Suprapubic skin (tissue), 4 donors: ENCODE results near the gene HID1.
A peak's percentile ranks its signal among the peaks of the same experiment; 100 is the strongest.

Source experiments
- CTCF ChIP-seq, 2 donors: fragments of 200-600 bp in 1 of 2; fragments of 450-650 bp in 1 of 2; sonication (generic) in 1 of 2; IDR thresholded peaks; one replicate each; pipeline ENCODE4 v1.5.1; 2016 to 2019; ENCODE audit warnings: antibody characterized with exemption in 2 of 2, mild to moderate bottlenecking in 1 of 2, moderate library complexity in 1 of 2
- POLR2A ChIP-seq, 2 donors: fragments of 450-650 bp; IDR thresholded peaks; one replicate each; pipeline ENCODE4 v1.6.1; 2017; ENCODE audit warnings: antibody characterized with exemption in 2 of 2, mild to moderate bottlenecking in 2 of 2, moderate library complexity in 2 of 2
- POLR2AphosphoS5 ChIP-seq, 3 donors: sonication (generic); formaldehyde crosslinking; IDR thresholded peaks; one replicate each; pipeline ENCODE4 v1.6.1; 2017; ENCODE audit warnings: antibody characterized with exemption in 3 of 3

- TF ChIP-seq CTCF (IDR thresholded peaks at IDR 0.05), result no peak
- TF ChIP-seq POLR2AphosphoS5 (IDR thresholded peaks at IDR 0.05), result no peak
- TF ChIP-seq POLR2A (IDR thresholded peaks at IDR 0.05), result peak; percentile 45 to 77
Measured at GRCh38 chr17:74987418-74987908, 14.9 kb upstream of the HID1 start, which contains the start of gene CDR2L.
